Measurements from ENCODE around the gene OGG1. TPM values are rescaled to one million over a fixed set of nuclear protein-coding genes. Genes with fewer than 3 reads are reported as not detected.

OGG1 gene
- total and polyA plus RNA-seq, 2 experiments from 2014 or later, result 23.0 to 36.5 TPM

DNA sequence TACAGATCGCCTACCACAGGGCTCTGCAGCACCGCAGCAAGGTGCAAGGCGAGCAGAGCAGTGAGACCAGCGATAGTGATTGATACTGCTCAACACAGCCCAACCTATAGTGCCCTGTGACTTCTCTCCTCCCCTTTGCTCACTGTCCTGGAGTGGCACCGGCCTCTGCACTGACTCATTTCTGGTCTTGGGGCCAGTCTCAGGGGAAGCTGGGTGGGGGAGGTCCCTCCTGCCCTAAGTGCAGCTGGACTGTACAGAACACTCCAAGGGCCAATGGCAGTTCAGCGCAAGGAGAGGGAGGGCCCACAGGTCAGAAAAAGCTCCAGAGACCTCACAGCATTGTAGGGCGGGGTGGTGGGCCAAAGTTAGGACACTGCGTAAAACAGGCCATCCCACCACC lies 2.5 kb upstream of the OGG1 start:
- in situ Hi-C loops (cut with MboI), result no loop called here
- H3K27me3 ChIP-seq (replicated peaks; ENCODE audit: insufficient read depth), result no peaks in the 10 kb centered on the region
- no peaks in the 10 kb centered on the region for H4K20me1 ChIP-seq (ENCODE audit: insufficient read depth)
- H3K27ac ChIP-seq, result peak overlapping the region; percentile 12; the same call in 1 of the 2 replicates
- H3F3A ChIP-seq (ENCODE audit: insufficient read depth), result peaks cover 24% of the 10 kb centered on the region
- H2AFZ ChIP-seq, result no peak overlapping the region
- no peak overlapping the region for H3K9ac ChIP-seq
- WGBS, 2 experiments (ENCODE audit: low coverage in 1 of 2, low lambda C conversion rate in 2 of 2, missing lambda C conversion rate in 2 of 2), result 79 to 82% methylated on average over 8 of the region's 8 CpGs
- H3K9me2 ChIP-seq (ENCODE audit: insufficient read depth), result no peaks in the 10 kb centered on the region
- no peak overlapping the region for H3K4me2 ChIP-seq (ENCODE audit: unreplicated experiment)
- H3K4me3 ChIP-seq, result no peak overlapping the region
- peaks cover 42% of the 10 kb centered on the region; the same call in 1 of the 2 replicates for H3K36me3 ChIP-seq (ENCODE audit: low read depth)
- H3K79me2 ChIP-seq (ENCODE audit: insufficient read depth), result peaks cover 21% of the 10 kb centered on the region
- H3K9me3 ChIP-seq (ENCODE audit: low read depth), result no peaks in the 10 kb centered on the region
- peak; percentile 63 for DNase-seq
- TF ChIP-seq EZH2 (IDR thresholded peaks at IDR 0.05; ENCODE audit: insufficient read depth, poor library complexity, severe bottlenecking), result no peak
- TF ChIP-seq EZH2phosphoT487 (IDR thresholded peaks at IDR 0.05; ENCODE audit: insufficient read depth, low read depth), result no peak
- H3K4me1 ChIP-seq (ENCODE audit: insufficient read depth), result peaks cover 16% of the 10 kb centered on the region; the same call in 1 of the 2 replicates

- Histone ChIP-seq H3K4me3 (no peak overlapping the region), H3K36me3 (ENCODE audit: low read depth) (peaks cover 34% of the 10 kb centered on the region; the same call in 1 of the 2 replicates), H3F3A (ENCODE audit: insufficient read depth) (peaks cover 24% of the 10 kb centered on the region), H3K9me3 (ENCODE audit: low read depth) (no peaks in the 10 kb centered on the region), H3K79me2 (ENCODE audit: insufficient read depth) (peaks cover 23% of the 10 kb centered on the region), H3K27me3 (replicated peaks; ENCODE audit: insufficient read depth) (no peaks in the 10 kb centered on the region), H3K9me2 (ENCODE audit: insufficient read depth) (no peaks in the 10 kb centered on the region), H3K4me1 (ENCODE audit: insufficient read depth) (peaks cover 16% of the 10 kb centered on the region; the same call in 1 of the 2 replicates), H3K4me2 (ENCODE audit: unreplicated experiment) (no peak overlapping the region), H3K27ac (no peak overlapping the region), H2AFZ (no peak overlapping the region), H3K9ac (no peak overlapping the region), H4K20me1 (ENCODE audit: insufficient read depth) (no peaks in the 10 kb centered on the region)
- no peak for DNase-seq
- WGBS, 2 experiments (ENCODE audit: low coverage in 1 of 2, low lambda C conversion rate in 2 of 2, missing lambda C conversion rate in 2 of 2), result 94 to 100% methylated on average over 2 of the region's 2 CpGs
- no peak for TF ChIP-seq EZH2 (IDR thresholded peaks at IDR 0.05; ENCODE audit: insufficient read depth, poor library complexity, severe bottlenecking)
- no peak for TF ChIP-seq EZH2phosphoT487 (IDR thresholded peaks at IDR 0.05; ENCODE audit: insufficient read depth, low read depth)
- in situ Hi-C loops (cut with MboI), result no loop called here
Observed at GRCh38 chr3:9748031-9748430, 1.7 kb upstream of the OGG1 start.

DNA sequence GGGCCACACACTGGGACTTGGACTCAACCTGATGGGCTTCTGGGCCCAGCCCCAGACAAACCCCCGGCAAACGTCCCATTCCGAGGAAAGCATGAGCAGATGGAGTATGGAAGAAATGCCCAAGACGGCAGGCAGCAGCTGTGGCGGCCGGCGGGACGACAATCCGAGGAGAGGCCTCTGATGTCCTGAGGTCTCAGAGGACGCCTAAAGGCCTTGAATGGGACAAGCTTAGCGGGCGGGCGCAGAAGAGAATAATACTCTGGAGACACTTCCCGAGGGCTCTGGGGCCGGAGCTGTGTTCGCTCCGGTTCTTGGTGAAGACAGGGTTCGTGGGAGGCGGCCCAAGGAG lies 482 bp upstream of the OGG1 start:
- no peaks in the 10 kb centered on the region for H4K20me1 ChIP-seq (ENCODE audit: insufficient read depth)
- H2AFZ ChIP-seq, result peak overlapping the region; percentile 87
- no peaks in the 10 kb centered on the region for H3K9me2 ChIP-seq (ENCODE audit: insufficient read depth)
- peak overlapping the region; percentile 90 for H3K27ac ChIP-seq
- H3K9ac ChIP-seq, result peak overlapping the region; percentile 85
- H3K4me3 ChIP-seq, result peak overlapping the region; percentile 100
- H3K9me3 ChIP-seq (ENCODE audit: low read depth), result no peaks in the 10 kb centered on the region
- H3F3A ChIP-seq (ENCODE audit: insufficient read depth), result peaks cover 24% of the 10 kb centered on the region
- H3K4me2 ChIP-seq (ENCODE audit: unreplicated experiment), result peak overlapping the region; percentile 95
- TF ChIP-seq EZH2phosphoT487 (IDR thresholded peaks at IDR 0.05; ENCODE audit: insufficient read depth, low read depth), result no peak
- TF ChIP-seq EZH2 (IDR thresholded peaks at IDR 0.05; ENCODE audit: insufficient read depth, poor library complexity, severe bottlenecking), result no peak
- H3K27me3 ChIP-seq (replicated peaks; ENCODE audit: insufficient read depth), result no peaks in the 10 kb centered on the region
- no peak for DNase-seq
- 5 to 6% methylated on average over 19 of the region's 19 CpGs for WGBS, 2 experiments (ENCODE audit: low coverage in 1 of 2, low lambda C conversion rate in 2 of 2, missing lambda C conversion rate in 2 of 2)
- H3K79me2 ChIP-seq (ENCODE audit: insufficient read depth), result peaks cover 23% of the 10 kb centered on the region
- in situ Hi-C loops (cut with MboI), result no loop called here
- peaks cover 22% of the 10 kb centered on the region; the same call in 1 of the 2 replicates for H3K36me3 ChIP-seq (ENCODE audit: low read depth)
- H3K4me1 ChIP-seq (ENCODE audit: insufficient read depth), result peaks cover 16% of the 10 kb centered on the region; the same call in 1 of the 2 replicates

DNA sequence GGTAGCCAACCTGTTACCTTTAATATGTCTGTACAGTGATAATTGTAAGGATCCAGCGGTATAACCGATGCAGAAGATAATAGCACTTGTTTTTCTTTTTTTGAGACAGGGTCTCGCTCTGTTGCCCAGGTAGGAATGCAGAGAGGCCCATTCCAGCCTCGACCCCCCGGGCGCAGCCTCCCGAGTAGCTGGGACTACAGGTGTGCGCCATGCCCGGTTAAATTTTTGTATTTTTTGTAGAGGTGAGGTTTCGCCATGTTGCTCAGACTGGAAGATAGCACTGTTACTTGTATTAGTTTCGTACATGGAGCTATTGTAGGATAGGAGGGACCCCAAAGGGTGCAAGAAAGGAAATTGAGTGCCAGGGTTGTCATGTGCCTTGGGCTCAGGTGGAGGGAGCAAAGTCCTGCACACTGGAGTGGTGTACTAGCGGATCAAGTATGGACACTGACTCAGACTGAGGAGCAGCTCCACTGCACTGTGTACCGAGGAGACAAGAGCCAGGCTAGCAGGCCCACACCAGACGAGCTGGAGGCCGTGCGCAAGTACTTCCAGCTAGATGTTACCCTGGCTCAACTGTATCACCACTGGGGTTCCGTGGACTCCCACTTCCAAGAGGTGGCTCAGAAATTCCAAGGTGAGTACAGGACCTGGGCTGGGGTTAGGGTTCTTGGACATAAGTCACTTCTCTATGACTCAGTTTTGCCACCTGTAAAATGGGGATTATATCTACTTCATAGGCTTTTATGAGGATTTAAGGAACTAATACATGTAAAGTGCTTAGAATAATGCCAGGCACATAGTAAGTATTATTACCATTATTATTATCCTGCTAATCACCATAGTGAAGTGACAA lies 1.0 kb downstream of the OGG1 start:
- H3K27ac ChIP-seq, result peak overlapping the region; percentile 90; the same call in 1 of the 2 replicates
- H3K4me1 ChIP-seq (ENCODE audit: insufficient read depth), result peaks cover 22% of the 10 kb centered on the region; the same call in 1 of the 2 replicates
- no peaks in the 10 kb centered on the region for H3K9me2 ChIP-seq (ENCODE audit: insufficient read depth)
- no peaks in the 10 kb centered on the region for H3K27me3 ChIP-seq (replicated peaks; ENCODE audit: insufficient read depth)
- H3K9me3 ChIP-seq (ENCODE audit: low read depth), result no peaks in the 10 kb centered on the region
- H3K4me3 ChIP-seq, result peak overlapping the region; percentile 100
- TF ChIP-seq EZH2 (IDR thresholded peaks at IDR 0.05; ENCODE audit: insufficient read depth, poor library complexity, severe bottlenecking), result no peak
- no peak for TF ChIP-seq EZH2phosphoT487 (IDR thresholded peaks at IDR 0.05; ENCODE audit: insufficient read depth, low read depth)
- peak overlapping the region; percentile 85 for H3K9ac ChIP-seq
- H4K20me1 ChIP-seq (ENCODE audit: insufficient read depth), result no peaks in the 10 kb centered on the region
- 27 to 28% methylated on average over 17 of the region's 17 CpGs for WGBS, 2 experiments (ENCODE audit: low coverage in 1 of 2, low lambda C conversion rate in 2 of 2, missing lambda C conversion rate in 2 of 2)
- H3K4me2 ChIP-seq (ENCODE audit: unreplicated experiment), result peak overlapping the region; percentile 95
- H3K36me3 ChIP-seq (ENCODE audit: low read depth), result peaks cover 22% of the 10 kb centered on the region; the same call in 1 of the 2 replicates
- DNase-seq, result peak; percentile 64
- H3F3A ChIP-seq (ENCODE audit: insufficient read depth), result peaks cover 23% of the 10 kb centered on the region
- peak overlapping the region; percentile 87 for H2AFZ ChIP-seq
- in situ Hi-C loops (cut with MboI), result no loop called here
- H3K79me2 ChIP-seq (ENCODE audit: insufficient read depth), result peaks cover 23% of the 10 kb centered on the region
